Measurements from ENCODE around the gene ZNF438.
"Not testable (repeated sequence)": the region's sequence is repeated elsewhere in the genome, so short reads cannot be mapped to it uniquely, and the experiment has no call there.

Gene ZNF438

GRCh38 chr10:31031558-31032257 lies at the start of gene ZNF438:
ZNF438 (minus strand) TSS chr10:31031865; CDS start chr10:30877034, 154,831 bp downstream.
- DNase-seq, result peak; percentile 64 to 98 (median 91)

DNA sequence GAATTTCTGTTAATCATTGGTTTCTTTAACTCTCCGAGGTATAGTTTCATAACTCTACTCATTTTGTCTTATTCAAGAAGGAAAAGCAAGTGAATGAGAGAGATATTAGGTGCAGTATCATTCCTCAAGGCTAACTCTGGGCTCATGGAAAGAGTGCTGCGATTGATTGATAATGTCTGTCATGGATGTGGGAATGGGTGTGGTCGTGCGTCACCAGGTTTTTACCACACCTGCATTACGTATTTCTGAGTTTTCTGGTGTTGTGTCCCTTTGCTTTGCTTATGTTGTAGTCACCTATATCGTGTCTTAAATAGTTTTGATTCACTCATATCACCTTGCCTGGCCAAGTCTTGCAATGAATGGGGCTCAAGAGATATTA lies 44.9 kb upstream of the ZNF438 start:
- no peak for DNase-seq

DNA sequence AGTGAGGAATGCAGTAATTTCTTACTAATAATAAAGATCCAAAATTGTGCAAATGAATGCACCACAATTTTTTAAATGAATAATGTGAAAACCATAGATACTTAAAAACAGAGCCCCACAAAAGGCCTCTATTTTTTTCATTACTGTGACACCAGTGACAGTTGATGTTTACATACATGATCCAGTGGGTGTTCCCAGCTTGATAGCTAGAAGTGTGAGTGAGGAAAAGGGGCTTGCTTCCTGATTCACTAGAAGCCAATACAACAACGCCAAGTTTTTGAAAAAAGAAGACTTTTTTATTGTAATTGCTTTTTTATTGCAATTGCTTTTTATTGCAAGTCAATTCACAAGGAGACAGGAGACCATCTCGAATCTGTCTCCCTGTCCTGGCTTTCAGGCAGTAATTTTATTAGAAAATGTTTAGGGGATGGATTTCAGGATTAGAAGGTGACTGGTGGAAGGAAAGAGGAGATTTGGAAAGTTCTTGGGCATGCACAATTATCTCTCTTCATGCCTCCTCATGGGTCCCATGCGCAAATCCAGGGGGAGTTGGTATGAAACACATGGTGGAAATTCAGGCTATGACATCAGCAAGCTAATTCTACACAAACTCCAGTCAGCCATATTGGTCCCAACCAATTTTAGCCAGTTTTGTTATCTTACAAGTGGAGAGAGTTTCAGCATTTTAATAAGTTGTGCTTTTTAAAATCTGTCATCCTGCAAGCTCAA lies 44.4 kb upstream of the ZNF438 start:
- no peak for DNase-seq

DNA sequence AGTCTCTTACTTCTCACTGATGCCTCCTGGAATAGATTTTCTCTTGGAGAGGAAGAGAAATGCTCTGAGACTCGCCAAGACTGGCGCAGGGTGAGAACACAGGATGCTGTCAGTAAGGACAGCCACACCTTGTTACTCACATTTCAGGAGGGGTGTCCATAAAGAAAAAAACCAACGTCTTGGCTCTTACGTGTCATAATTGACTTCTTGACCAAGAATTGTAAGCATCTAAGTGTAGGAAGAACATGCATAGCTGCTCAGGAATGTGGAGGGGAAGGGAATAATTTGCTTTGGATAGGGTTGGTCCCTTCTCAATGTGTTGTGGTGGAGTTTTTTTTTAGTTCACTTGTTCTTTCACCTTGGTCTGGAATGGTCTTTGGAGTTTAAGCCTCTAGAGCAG lies 43.8 kb upstream of the ZNF438 start:
- no peak for DNase-seq

DNA sequence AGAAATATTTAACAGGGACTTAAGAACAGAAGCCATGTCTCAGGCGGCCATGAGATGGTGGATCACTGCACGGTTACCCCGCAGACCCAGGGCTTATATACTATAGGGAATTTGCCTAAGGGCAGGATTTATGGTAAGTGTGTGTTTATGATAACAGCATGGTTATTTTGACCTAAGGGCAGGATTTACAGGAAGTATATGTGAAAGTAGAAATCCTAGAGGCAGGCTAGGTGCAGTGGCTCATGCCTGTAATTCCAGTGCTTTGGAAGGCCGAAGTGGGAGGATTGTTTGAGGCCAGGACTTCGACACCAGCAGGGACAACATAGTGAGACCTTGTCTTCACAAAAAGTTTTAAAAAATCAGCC lies 43.0 kb upstream of the ZNF438 start:
- DNase-seq, result no peak

DNA sequence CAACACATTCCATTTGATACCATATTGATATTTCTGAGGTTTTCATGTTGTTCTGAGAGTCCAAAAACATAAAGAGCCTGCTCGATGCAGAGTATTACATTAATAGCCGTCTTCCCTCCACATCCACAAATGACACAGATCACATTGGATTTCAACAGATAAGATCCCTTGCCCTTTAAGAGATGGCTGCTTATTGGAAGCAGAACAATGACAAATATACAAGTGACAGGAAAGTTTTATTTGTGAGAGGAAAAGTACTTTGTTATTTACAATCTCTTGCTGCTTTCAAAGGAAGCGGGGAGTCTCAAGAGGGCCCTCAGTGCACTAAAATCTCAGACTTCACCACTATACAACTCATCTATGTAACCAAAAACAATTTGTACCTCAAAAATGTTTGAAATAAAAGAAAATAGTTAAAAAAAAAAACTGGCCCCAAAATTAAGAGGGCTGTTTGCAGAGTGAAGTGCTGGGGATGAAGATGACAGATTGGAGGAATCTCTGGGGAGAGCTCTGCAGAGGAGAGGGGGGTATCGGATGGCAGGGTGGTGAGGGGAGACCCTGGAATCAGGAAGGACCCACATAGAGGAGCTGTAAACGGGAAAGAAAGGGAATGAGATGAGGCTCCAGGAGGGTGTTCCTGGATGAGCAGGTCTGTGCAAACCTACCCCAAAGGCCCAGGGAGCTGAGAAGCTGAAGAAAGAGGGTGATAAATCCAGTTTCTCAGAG lies 42.5 kb upstream of the ZNF438 start:
- DNase-seq, result no peak

- no peak for DNase-seq
Observed at GRCh38 chr10:31073211-31073610, 41.5 kb upstream of the ZNF438 start.

GRCh38 chr10:31072451-31072850 lies 40.8 kb upstream of the ZNF438 start:
- no peak for DNase-seq

- no peak for DNase-seq
Observed at GRCh38 chr10:31071232-31072005, 39.8 kb upstream of the ZNF438 start.

- no peak for DNase-seq
Observed at GRCh38 chr10:31070691-31071090, 39.0 kb upstream of the ZNF438 start.

DNA sequence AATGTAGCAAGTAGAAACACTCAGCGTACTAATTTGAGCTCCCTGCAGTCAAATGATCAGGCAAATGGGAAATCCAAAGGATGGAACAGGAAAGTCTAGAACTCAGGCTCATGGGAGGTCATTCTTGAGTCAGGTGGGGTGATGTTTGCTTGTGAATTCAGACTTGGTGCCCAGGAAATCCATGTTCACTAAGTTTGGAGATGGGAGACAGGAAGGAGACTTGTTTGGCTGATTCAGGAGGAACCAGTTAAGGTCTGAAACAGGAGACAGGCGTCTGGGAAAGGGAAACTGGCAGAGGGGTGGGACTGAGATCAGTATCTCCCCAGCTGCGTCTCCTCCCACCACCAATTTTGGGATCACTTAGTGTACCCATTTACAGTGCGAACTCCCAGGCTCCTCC lies 38.4 kb upstream of the ZNF438 start:
- no peak for DNase-seq

- DNase-seq, result no peak
Observed at GRCh38 chr10:31069411-31069810, 37.7 kb upstream of the ZNF438 start.

DNA sequence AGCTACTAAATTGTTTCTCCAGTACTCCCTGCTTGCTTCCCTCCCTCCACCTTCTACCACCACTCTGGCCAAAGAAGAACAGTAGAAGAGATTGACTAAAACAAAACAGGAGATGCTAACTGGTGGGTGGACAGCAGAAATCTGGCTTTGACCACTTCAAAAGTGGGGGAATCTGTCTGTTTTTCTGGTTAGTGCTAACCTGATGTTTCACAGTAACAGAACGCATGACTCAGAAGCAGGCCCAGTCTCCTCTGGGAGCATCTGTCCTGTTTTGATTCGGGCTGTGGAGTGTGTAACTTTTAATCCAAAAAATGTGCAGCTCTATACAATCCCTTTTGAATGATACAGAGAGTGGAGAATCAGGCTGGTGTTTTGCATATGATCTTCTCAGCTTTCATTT lies 32.7 kb upstream of the ZNF438 start:
- DNase-seq, result peak in 2 of 58 donors; percentile 2 to 7

- no peak for DNase-seq
Observed at GRCh38 chr10:31063841-31064240, 32.2 kb upstream of the ZNF438 start.

- no peak for DNase-seq
Observed at GRCh38 chr10:31062856-31063255, 31.2 kb upstream of the ZNF438 start.

GRCh38 chr10:31061941-31062340 lies 30.3 kb upstream of the ZNF438 start:
- no peak for DNase-seq

DNA sequence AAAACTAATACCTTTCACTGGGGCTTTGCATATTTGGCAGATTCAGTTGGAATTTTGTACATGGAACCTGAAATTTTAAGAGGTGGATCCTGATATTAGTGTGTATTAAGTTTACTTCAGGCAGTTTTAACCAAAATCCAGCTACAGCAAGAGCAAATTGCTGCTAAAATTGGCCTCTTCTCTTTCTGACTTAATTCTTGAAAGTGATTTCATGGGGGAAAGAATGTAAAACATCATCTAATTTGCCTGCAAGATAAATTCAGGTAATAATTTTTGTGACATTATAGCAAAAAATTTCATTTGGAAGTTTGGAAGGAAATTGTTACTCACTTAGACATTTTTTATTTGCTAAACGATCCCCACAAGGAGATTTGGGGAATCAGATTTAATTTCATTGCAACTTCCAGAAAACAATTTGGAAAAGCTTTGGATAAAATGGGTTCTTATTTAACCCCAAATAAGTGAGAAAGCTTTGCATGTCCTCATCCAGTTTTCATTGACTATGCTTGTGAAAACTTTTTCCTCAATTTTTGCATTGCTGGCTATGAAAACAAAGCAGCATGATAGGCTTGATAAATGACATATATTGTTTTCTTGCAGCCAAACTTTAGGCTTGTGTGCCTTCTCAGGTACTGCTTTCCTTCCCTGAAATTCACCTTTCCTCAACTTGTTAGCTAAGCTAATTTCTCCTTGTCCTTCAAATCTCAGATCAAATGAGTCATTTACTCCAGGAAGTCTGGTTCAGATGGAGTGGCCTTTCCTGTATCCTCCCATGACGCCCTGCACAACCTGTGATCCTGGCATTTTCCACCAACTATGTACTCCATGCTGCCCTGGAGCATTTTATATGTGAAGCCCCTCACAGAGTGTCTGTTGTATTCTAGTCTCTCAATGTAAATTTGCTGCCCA lies 27.4 kb upstream of the ZNF438 start:
- DNase-seq, result no peak

- not testable (repeated sequence) for DNase-seq
Observed at GRCh38 chr10:31056678-31057077, 25.0 kb upstream of the ZNF438 start.

DNA sequence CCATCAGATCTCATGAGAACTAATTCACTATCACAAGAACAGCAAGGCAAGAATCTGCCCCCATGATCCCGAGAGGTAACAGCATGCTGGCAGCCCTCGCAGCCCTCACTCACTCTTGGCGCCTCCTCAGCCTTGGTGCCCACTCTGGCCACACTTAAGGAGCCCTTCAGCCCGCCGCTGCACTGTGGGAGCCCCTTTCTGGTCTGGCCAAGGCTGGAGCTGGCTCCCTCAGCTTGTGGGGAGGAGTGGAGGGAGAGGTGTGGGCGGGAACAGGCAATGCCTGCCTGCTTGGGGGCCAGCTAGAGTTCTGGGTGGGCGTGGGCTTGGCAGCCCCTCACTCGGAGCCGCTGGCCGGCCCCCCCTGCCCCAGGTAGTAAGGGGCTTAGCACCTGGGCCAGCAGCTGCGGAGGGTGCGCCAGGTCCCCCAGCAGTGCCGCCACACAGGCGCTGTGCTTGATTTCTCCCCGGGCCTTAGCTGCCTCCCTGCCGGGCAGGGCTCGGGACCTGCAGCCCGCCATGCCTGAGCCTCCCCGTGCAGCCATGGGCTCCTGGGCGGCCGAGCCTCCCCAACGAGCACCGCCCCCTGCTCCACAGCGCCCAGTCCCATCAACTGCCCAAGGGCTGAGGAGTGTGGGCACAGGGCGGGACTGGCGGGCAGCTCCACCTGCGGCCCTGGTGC lies 24.0 kb upstream of the ZNF438 start:
- no peak for DNase-seq

DNA sequence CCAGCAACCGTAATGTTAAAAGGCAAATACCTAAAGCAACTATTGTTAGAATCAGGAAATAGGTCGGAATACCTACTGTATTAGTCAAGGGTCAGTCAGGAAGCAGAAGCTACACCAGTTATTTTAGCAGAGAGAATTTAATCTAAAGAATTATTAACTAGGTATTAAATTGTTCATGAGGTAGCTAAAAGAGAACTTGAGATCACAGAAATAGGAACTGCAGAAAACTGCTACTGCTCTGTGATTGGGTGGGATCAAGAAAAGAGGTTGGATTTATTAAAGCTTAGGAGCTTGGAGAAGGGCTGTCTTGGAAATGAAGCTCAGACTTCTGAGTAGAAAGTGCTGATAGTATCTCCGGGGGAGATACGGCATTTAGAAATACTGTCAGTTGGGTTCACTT lies 20.0 kb upstream of the ZNF438 start:
- DNase-seq, result no peak
